ENCODE data around the gene RPL18. TPM values are rescaled to one million over a fixed set of nuclear protein-coding genes. Genes with fewer than 3 reads are reported as not detected.
A peak's percentile ranks its signal among the peaks of the same experiment; 100 is the strongest.
"Not testable (repeated sequence)": the region's sequence is repeated elsewhere in the genome, so short reads cannot be mapped to it uniquely, and the experiment has no call there.

Gene RPL18
- total RNA-seq, 4 donors from 2014 or later, result 2,067 to 3,423 (median 3,271) TPM

- H3K4me3 ChIP-seq, result peak overlapping the region; percentile 39
- DNase-seq (ENCODE audit: low spot score in 2 of 2), result peak; percentile 95
- TF ChIP-seq POLR2A (IDR thresholded peaks at IDR 0.05) (no peak), CTCF (IDR thresholded peaks at IDR 0.05) (peak; percentile 88 to 93)
- H3K4me1 ChIP-seq, result peaks cover 22% of the 10 kb centered on the region
- H3K27me3 ChIP-seq, result no peaks in the 10 kb centered on the region
- WGBS, result 7% methylated on average over 30 of the region's 36 CpGs
- H3K36me3 ChIP-seq, result no peaks in the 10 kb centered on the region
- H3K27ac ChIP-seq, result no peak overlapping the region
- H3K9me3 ChIP-seq, result no peaks in the 10 kb centered on the region
These were observed 30.1 kb downstream of the RPL18 start for GRCh38 chr19:48588670-48589401.

GRCh38 chr19:48587387-48587786 lies 31.6 kb downstream of the RPL18 start:
- Histone ChIP-seq H3K27ac (no peak overlapping the region), H3K4me1 (peaks cover 22% of the 10 kb centered on the region), H3K36me3 (no peaks in the 10 kb centered on the region), H3K27me3 (no peaks in the 10 kb centered on the region), H3K4me3 (no peak overlapping the region), H3K9me3 (no peaks in the 10 kb centered on the region)
- 90% methylated on average over 3 of the region's 3 CpGs for WGBS
- TF ChIP-seq POLR2A (IDR thresholded peaks at IDR 0.05) (no peak), CTCF (IDR thresholded peaks at IDR 0.05) (no peak), EP300 (IDR thresholded peaks at IDR 0.05) (no peak), POLR2AphosphoS5 (IDR thresholded peaks at IDR 0.05) (no peak)
- DNase-seq (ENCODE audit: low spot score in 2 of 2), result no peak

- Histone ChIP-seq H3K4me1 (peaks cover 10% of the 10 kb centered on the region), H3K4me3 (no peak overlapping the region), H3K27me3 (no peaks in the 10 kb centered on the region), H3K9me3 (no peaks in the 10 kb centered on the region), H3K36me3 (no peaks in the 10 kb centered on the region), H3K27ac (no peak overlapping the region)
- TF ChIP-seq EP300 (IDR thresholded peaks at IDR 0.05) (no peak), CTCF (IDR thresholded peaks at IDR 0.05) (no peak), POLR2AphosphoS5 (IDR thresholded peaks at IDR 0.05) (no peak), POLR2A (IDR thresholded peaks at IDR 0.05) (no peak)
- no peak for DNase-seq (ENCODE audit: low spot score in 2 of 2)
- 63% methylated on average over 2 of the region's 2 CpGs for WGBS
These were observed 36.8 kb downstream of the RPL18 start for GRCh38 chr19:48582168-48582567.

GRCh38 chr19:48578891-48579290 lies 40.1 kb downstream of the RPL18 start:
- Histone ChIP-seq H3K9me3 (no peaks in the 10 kb centered on the region), H3K36me3 (no peaks in the 10 kb centered on the region), H3K27me3 (no peaks in the 10 kb centered on the region), H3K4me1 (peaks cover 8% of the 10 kb centered on the region), H3K27ac (no peak overlapping the region), H3K4me3 (no peak overlapping the region)
- TF ChIP-seq EP300 (IDR thresholded peaks at IDR 0.05) (no peak), POLR2AphosphoS5 (IDR thresholded peaks at IDR 0.05) (no peak), POLR2A (IDR thresholded peaks at IDR 0.05) (no peak), CTCF (IDR thresholded peaks at IDR 0.05) (no peak)
- DNase-seq (ENCODE audit: low spot score in 2 of 2), result no peak
- whole genome bisulfite sequencing, result 39% methylated on average over 3 of the region's 3 CpGs

GRCh38 chr19:48577908-48578307 lies 41.1 kb downstream of the RPL18 start:
- H3K4me3 ChIP-seq; H3K27ac ChIP-seq; H3K9me3 ChIP-seq; DNase-seq (ENCODE audit: low spot score in 2 of 2); H3K4me1 ChIP-seq; H3K36me3 ChIP-seq; H3K27me3 ChIP-seq: not testable (repeated sequence)
- 93% methylated on average over 7 of the region's 7 CpGs for WGBS
